ENCODE data around the gene PLCB2.

The PLCB2 gene

GRCh38 chr15:40265355-40265754 is 42.4 kb downstream of the PLCB2 start:
- Histone ChIP-seq H3K36me3 (ENCODE audit: insufficient read depth, low read length) (no peaks in the 10 kb centered on the region), H3F3A (ENCODE audit: low read depth) (no peaks in the 10 kb centered on the region), H3K9ac (ENCODE audit: low read depth, low read length, poor library complexity, severe bottlenecking) (no peak overlapping the region), H3K4me3 (ENCODE audit: low read length, poor library complexity, severe bottlenecking) (no peak overlapping the region), H3K79me2 (ENCODE audit: insufficient read depth, low read length) (no peaks in the 10 kb centered on the region), H3K27me3 (ENCODE audit: insufficient read depth, low read length, poor library complexity, severe bottlenecking) (no peaks in the 10 kb centered on the region), H3K9me3 (ENCODE audit: insufficient read depth, low read depth, low read length) (no peaks in the 10 kb centered on the region), H3K9me2 (replicated peaks; ENCODE audit: low read depth, low read length) (no peaks in the 10 kb centered on the region), H4K20me1 (ENCODE audit: insufficient read depth, low read length, poor library complexity, severe bottlenecking) (no peaks in the 10 kb centered on the region), H2AFZ (ENCODE audit: low read length) (no peak overlapping the region), H3K4me2 (ENCODE audit: low read depth, low read length, poor library complexity, severe bottlenecking) (no peak overlapping the region), H3K4me1 (ENCODE audit: insufficient read depth, low read length, poor library complexity, severe bottlenecking) (no peaks in the 10 kb centered on the region)
- TF ChIP-seq CTCF (conservative IDR thresholded peaks at IDR 0.05; ENCODE audit: low read length) (no peak), EZH2phosphoT487 (IDR thresholded peaks at IDR 0.05; ENCODE audit: borderline replicate concordance) (no peak)

- H3F3A ChIP-seq (ENCODE audit: low read depth): no peaks in the 10 kb centered on the region
- TF ChIP-seq EZH2phosphoT487 (IDR thresholded peaks at IDR 0.05; ENCODE audit: borderline replicate concordance): no peak
- no peak for TF ChIP-seq CTCF (conservative IDR thresholded peaks at IDR 0.05; ENCODE audit: low read length)
Measured at GRCh38 chr15:40264321-40265153, 43.2 kb downstream of the PLCB2 start.

GRCh38 chr15:40263024-40263754 is 44.5 kb downstream of the PLCB2 start:
- H2AFZ ChIP-seq (ENCODE audit: low read length): no peak overlapping the region

More at GRCh38 chr15:40264321-40265153, 43.2 kb downstream of the PLCB2 start:
- Histone ChIP-seq H3K9me3 (ENCODE audit: insufficient read depth, low read depth, low read length) (no peaks in the 10 kb centered on the region), H3K4me2 (ENCODE audit: low read depth, low read length, poor library complexity, severe bottlenecking) (no peak overlapping the region), H3K79me2 (ENCODE audit: insufficient read depth, low read length) (no peaks in the 10 kb centered on the region), H3K27me3 (ENCODE audit: insufficient read depth, low read length, poor library complexity, severe bottlenecking) (no peaks in the 10 kb centered on the region), H4K20me1 (ENCODE audit: insufficient read depth, low read length, poor library complexity, severe bottlenecking) (no peaks in the 10 kb centered on the region), H3K4me1 (ENCODE audit: insufficient read depth, low read length, poor library complexity, severe bottlenecking) (no peaks in the 10 kb centered on the region), H3K4me3 (ENCODE audit: low read length, poor library complexity, severe bottlenecking) (no peak overlapping the region), H3K36me3 (ENCODE audit: insufficient read depth, low read length) (no peaks in the 10 kb centered on the region), H2AFZ (ENCODE audit: low read length) (no peak overlapping the region), H3K9me2 (replicated peaks; ENCODE audit: low read depth, low read length) (no peaks in the 10 kb centered on the region), H3K9ac (ENCODE audit: low read depth, low read length, poor library complexity, severe bottlenecking) (no peak overlapping the region)

More at GRCh38 chr15:40263024-40263754, 44.5 kb downstream of the PLCB2 start:
- Histone ChIP-seq H3K4me3 (ENCODE audit: low read length, poor library complexity, severe bottlenecking) (no peak overlapping the region), H4K20me1 (ENCODE audit: insufficient read depth, low read length, poor library complexity, severe bottlenecking) (no peaks in the 10 kb centered on the region), H3K36me3 (ENCODE audit: insufficient read depth, low read length) (no peaks in the 10 kb centered on the region), H3K9ac (ENCODE audit: low read depth, low read length, poor library complexity, severe bottlenecking) (no peak overlapping the region), H3F3A (ENCODE audit: low read depth) (no peaks in the 10 kb centered on the region), H3K9me2 (replicated peaks; ENCODE audit: low read depth, low read length) (no peaks in the 10 kb centered on the region), H3K4me1 (ENCODE audit: insufficient read depth, low read length, poor library complexity, severe bottlenecking) (no peaks in the 10 kb centered on the region), H3K27me3 (ENCODE audit: insufficient read depth, low read length, poor library complexity, severe bottlenecking) (no peaks in the 10 kb centered on the region), H3K9me3 (ENCODE audit: insufficient read depth, low read depth, low read length) (no peaks in the 10 kb centered on the region), H3K79me2 (ENCODE audit: insufficient read depth, low read length) (no peaks in the 10 kb centered on the region), H3K4me2 (ENCODE audit: low read depth, low read length, poor library complexity, severe bottlenecking) (no peak overlapping the region)
- TF ChIP-seq EZH2phosphoT487 (IDR thresholded peaks at IDR 0.05; ENCODE audit: borderline replicate concordance) (no peak), CTCF (conservative IDR thresholded peaks at IDR 0.05; ENCODE audit: low read length) (no peak)

Measured in Loucy (cell line).